ENCODE measurements around the gene ADAT3.
A peak's percentile ranks its signal among the peaks of the same experiment; 100 is the strongest.

ADAT3 gene

DNA sequence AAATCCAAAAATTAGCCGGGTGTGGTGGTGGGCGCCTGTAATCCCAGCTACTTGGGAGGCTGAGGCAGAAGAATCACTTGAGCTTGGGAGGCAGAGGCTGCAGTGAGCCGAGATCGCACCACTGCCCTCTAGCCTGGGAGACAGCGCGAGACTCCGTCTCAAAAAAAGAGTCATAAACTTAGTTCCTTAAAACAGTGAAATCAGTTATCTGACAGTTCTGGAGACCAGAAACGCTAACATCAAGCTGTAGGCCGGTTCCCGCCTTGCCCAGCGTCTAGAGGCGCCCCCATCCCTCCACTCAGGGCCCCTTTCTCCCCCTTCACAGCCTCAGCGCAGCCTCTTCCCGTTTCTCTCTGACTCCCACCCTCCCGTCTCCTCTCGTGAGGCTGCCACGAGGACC, 11.9 kb downstream of the ADAT3 start:
- DNase-seq: no peak

DNA sequence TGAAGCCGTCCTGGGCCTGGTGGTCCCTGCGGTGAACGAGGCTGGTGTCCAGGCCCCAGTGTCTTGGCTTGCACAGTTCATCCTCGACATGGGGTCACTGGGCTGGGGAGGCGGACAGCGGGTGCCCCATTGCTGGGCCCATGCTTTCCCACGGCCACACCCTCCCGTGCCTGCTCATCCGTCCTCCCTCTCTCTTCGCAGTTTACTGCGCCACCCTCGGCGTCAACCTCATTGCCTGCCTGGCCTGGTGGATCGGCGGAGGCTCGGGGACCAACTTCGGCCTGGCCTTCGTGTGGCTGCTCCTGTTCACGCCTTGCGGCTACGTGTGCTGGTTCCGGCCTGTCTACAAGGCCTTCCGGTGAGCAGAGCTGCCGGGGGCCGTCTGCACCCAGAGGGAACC, 12.7 kb downstream of the ADAT3 start:
- DNase-seq: no peak

- DNase-seq: no peak
Observed at GRCh38 chr19:1918975-1919374, 13.8 kb downstream of the ADAT3 start.

GRCh38 chr19:1920644-1921043, 15.4 kb downstream of the ADAT3 start:
- no peak for DNase-seq

- DNase-seq: no peak
Observed at GRCh38 chr19:1921326-1921725, 16.1 kb downstream of the ADAT3 start.

DNA sequence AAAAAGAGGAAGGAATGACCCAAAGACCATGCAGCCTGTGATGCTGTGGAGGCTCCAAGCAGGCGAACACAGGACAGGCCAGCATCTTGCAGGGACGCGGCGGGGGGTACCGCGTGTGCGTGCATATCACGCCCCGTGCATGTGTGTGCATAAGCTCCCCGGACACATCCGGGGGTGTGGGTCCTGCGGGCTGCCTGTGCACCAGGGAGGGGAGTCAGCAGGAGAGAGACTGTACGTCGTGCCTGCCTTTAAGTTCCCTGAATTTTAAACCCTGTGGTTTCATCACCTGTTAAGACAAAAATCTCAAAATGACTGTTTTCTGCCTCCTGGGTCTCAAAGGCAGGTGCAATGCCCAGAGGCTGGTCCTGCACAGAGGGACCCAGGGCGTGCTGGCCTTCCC, 16.6 kb downstream of the ADAT3 start:
- DNase-seq: no peak

DNA sequence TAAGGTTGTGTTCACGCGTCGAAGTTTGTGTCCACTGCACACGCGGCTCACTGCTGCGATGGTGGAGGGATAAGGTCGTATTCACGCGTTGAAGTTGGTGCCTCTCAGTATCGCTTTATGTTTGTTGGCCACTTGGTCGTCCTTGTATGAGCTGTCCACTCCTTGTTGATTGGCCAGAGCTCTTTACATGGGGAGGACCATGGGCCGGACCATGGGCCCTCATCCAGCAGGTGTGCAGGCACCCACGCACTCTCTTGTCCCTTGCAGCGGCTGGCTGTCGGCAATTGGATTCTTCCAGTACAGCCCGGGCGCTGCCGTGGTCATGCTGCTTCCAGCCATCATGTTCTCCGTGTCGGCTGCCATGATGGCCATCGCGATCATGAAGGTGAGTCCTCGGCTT, 17.6 kb downstream of the ADAT3 start:
- DNase-seq: no peak

DNA sequence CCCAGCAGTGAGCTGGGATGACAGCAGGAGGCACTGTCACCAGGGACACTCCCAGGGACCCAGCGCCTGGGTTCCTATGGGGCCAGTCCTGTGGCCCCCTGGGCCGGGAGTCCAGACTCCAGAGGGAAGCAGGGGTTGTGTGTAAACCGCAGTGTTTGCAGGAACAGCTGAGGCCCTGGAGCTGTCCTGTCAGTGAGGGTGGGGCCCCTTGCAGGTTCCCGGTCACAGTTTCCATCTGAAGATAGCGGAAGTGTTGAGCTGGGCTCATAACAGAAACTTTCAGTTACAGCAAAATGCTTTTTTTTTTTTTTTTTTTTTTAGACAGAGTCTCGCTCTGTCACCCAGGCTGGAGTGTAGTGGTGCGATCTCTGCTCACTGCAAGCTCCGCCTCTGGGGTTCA, 18.1 kb downstream of the ADAT3 start:
- no peak for DNase-seq

GRCh38 chr19:1924320-1924961, 19.2 kb downstream of the ADAT3 start:
- no peak for DNase-seq

DNA sequence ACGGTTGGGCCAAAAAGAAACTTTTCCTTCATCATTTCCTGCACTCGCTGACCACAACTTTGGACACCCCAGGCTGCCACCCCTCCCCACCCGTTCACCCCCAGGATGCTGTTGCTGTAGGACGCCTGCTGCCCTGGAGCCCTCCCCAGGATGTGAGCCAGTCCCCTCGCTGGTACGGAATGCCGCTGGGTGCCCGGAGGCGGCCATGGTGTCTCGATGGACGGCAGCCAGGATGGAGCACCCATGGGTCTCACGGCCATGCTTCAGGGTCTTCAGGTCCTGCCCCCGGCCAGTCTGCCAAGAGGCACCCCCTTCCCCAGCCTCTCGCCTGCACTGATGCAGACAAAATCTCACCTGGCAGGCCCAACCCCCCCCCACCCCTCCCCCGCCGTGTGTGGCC, 20.3 kb downstream of the ADAT3 start:
- no peak for DNase-seq

DNA sequence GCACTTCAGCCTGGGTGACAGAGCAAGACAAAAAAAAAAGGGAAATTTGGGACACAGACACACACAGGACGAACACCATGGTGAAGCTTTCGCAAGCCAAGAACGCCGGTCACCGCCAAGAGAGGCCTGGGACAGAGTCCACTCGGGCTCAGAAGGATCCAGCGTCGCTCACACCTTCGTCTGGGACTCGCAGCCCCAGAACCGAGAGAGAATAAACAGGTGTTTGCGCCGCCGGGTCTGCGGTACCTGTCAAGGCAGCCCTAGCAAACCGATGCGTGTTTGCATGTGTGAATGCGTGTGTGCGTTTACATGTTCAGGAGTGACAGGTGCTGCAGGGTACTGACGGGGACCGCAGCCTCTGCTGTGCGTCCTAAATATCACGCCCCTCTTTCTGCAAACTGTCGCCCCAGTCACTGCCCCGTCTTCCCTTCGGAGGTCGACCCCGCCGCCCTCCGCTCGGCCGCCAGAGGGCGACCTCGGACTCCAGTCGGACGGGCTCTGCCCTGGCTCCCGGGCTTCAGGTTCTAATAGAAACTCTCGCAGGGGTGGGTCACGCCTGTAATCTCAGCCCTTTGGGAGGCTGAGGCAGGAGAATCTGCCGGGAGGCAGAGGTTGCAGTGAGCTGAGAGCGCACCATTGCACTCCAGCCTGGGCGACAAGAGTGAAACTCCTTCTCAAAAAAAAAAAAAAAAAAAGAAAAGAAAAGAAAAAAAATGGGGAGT, 24.0 kb downstream of the ADAT3 start:
- peak; percentile 91 for DNase-seq

DNA sequence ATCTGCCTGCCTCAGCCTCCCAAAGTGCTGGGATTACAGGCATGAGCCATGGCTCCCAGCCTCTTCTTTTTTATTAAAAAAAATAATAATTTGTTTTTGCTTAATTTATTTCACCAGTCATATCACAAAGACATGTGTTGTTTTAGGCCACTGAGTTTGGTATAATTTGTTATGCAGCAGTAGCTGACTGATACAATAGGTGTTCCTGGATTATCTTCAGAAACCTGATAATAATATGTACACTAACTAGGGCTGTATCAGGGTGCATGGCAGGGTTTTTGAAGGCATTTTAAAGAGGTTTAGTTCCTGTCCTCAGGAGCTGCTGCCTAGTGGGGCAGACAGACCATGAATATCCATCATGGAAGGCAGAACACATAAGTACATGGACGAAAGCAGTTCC, 26.2 kb downstream of the ADAT3 start:
- no peak for DNase-seq

- no peak for DNase-seq
Observed at GRCh38 chr19:1932395-1932794, 27.2 kb downstream of the ADAT3 start.

DNA sequence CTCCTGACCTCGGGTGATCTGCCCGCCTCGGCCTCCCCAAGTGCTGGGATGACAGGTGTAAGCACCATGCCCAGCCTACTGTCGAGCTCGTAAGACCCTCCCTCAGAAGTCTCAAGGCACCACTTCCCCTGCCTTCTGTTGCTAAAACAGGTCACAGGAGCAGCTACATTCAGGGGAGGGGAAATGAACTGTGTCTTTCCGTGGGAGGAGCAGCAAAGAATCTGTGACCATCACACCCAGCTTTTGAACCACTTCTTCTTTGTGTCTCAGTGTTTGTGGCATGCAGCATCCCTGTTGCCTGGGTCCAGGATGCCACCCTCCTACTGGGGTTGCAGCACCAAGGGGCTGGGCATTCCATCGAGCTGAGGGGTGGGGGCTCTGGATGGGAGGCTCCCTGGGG, 28.0 kb downstream of the ADAT3 start:
- no peak for DNase-seq

DNA sequence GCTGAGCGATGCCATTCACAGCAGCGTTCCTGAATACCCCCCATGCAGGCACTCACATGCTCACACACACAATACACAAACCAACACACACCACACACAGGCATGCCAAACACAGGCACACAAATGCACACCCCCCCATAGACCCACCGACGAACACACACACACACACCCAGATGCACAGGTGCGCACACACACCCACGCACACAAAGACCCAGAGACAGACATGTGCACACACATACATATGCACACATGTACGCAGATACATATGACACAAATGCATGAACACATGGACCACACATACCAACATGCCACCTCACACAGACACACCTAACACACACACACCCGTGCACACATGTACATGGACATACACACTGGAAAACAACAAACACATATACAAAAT, 28.7 kb downstream of the ADAT3 start:
- DNase-seq: no peak

DNA sequence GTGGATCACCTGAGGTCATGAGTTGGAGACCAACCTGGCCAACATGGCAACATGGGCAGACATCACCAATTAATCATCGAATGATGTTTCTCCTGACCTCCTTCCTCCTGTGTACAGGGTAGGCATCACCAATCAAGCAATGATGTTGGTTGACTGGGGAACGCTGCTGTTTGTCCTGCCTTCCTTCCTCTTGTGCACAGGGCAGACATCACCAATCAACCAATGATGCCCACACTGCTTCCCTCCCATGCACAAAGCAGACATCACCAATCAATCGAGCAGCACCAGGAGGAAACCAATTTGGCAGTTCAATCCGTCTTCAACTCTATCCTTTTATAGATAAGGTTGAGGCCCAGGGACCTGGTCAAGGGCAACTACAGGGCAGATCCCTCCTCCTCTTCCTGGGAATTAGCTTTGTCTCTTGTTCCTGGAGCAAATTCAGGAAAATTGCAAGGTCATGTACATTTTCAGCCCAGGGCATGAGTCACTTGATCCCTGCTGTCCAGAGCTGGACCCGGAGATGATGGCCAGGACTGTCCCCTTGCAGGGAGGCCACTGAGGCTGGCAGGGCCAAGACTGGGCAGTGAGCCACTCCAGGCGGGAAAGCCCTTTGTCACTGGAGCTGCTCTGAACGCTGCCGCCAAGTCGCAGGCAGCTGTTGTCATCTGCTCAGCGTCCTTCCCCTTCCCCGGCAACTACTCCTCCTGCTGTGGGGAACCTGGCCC, 30.4 kb downstream of the ADAT3 start:
- no peak for DNase-seq

GRCh38 chr19:1936430-1936829, 31.2 kb downstream of the ADAT3 start:
- no peak for DNase-seq

GRCh38 chr19:1936916-1937610, 31.9 kb downstream of the ADAT3 start:
- DNase-seq: no peak

DNA sequence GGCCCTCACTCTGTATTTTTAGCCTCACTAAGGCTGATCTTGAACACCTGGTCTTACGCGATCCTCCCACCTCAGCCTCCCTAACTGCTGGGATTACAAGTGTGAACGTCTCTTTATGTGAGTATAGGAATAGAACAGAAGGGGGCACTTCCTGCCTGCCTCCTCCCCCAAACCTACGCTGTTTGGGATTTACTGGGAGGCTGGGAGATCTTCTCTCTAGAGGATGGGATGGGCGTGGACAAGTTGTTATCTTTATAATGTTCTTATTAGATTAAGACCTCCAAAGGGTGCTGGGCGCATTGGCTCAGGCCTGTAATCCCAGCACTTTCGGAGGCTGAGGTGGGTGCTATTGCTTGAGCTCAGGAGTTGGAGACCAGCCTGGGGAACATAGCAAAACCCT, 32.9 kb downstream of the ADAT3 start:
- DNase-seq: no peak

GRCh38 chr19:1941146-1942077, 36.2 kb downstream of the ADAT3 start, which contains the start of gene CSNK1G2:
CSNK1G2 (plus strand) TSS chr19:1941172; CDS start chr19:1969773, 28,601 bp downstream.
- DNase-seq: no peak

- peak; percentile 81 for DNase-seq
Observed at GRCh38 chr19:1942078-1942933, 37.1 kb downstream of the ADAT3 start.
